Left renal cortex interstitium (tissue), 4 donors: ENCODE measurements around the gene SLC13A4. TPM values are rescaled to one million over a fixed set of nuclear protein-coding genes. Genes with fewer than 3 reads are reported as not detected.
"Not testable (repeated sequence)": the region's sequence is repeated elsewhere in the genome, so short reads cannot be mapped to it uniquely, and the experiment has no call there.

Source experiments
- DNase-seq, 4 donors: peaks; one replicate each; pipeline ENCODE4 v3.0.0-alpha.2; 2013; ENCODE audit warnings: low read depth in 4 of 4, low spot score in 2 of 4, missing footprints in 1 of 4
- polyA plus RNA-seq, 4 donors: library from polyadenylated mRNA; unstranded; fragments of 120-200 nt; gene quantifications; one replicate each; pipeline ENCODE4 v1.2.1, GENCODE V29; 2013; ENCODE audit not compliant: insufficient read length in 4 of 4

Gene SLC13A4
- polyA plus RNA-seq, 4 donors: 0.71 to 7.2 (median 3.6) TPM

DNA sequence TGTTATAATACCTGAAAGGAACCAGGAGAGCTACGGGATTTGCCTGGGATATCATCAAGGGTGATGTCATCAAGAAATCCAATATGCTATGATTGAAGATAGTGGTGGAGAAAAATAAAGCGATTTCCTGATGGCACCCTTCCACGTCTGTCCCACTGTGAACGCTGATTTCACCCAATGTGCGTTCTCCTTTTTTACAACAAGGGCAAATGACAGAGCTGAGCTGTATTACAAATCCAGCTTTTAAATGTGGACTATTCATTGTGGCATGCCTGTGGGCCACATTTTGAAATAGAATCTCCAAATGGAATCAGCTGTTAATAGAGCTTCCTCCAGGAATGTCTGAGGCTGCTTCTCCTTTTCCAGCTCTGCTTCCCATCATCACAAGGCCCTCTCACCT is 23.3 kb downstream of the SLC13A4 start:
- DNase-seq: no peak

DNA sequence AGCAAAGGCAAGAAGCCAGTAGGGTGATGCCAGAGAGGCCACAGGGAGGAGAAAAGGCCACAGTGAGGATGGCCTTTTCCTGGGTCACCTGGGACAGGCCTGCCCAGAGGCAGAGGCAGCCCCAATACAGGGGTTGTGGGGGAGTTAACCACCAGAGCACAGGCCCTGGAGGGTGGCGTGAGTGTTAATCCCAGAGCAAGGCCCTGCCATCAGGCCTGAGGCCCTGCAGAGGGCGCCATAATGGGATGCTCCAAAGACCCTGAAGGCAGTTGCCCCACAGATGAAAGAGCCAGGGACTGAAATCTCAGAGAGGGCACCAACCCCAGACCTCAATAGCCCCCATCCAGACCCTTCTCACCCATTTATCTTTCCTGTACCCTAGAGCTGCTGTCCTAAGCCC is 23.9 kb downstream of the SLC13A4 start:
- DNase-seq: no peak

DNA sequence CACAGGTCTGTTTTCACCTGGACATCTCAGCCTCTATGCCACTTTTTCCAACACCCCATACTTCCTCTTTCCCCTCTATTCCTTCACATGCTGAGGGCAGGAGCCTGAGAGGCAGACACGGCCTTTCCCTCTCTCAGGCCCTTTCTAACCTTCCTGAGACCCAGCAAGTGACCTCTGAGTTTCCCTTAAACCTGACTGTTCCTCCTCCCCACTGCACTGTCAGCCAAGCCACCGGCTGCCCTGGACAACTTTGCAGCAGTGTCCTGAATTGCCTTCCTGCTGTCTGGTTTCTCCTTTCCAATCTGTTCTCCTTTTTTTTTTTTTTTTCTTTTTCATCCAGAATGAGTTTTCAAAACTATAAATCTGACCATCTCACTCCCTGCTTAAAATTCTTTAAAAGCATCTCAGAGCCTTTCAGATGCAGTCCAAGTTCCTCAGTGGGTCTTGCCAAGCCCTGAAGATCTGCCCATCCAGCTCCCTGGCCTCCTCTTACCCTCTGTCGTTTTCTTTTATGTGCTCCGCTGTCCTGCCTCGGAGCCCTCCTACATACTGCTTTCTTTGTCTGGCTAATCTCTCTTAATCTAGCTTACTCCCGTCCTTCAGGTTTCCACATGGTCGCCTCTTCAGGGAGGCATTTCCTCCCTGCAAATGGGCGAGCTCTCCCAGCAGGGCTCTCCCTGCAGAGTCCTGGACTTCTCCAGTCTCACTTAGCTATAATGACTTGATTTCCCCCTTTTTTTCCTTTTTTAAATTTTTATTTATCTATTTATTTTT is 30.5 kb downstream of the SLC13A4 start:
- no peak for DNase-seq

DNA sequence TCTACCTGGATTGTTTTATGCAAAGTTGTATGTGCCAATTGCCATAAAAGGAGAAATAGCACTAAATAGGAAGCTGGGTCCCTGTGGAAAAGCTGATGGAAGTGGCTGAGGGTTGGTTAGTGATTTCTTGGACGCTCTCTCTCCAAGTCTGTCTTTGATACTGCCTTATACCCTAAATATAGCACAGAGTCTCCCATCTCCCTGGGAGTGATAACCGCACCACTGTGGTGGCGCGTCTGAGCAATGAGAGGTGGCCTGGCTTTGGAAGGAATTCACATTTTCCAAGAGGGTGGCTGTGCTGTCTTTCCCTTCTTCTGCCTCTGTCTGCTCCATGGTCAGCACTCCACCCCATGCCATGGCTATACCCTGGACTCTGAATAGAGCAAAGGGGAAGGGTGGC is 34.4 kb downstream of the SLC13A4 start:
- DNase-seq: no peak

DNA sequence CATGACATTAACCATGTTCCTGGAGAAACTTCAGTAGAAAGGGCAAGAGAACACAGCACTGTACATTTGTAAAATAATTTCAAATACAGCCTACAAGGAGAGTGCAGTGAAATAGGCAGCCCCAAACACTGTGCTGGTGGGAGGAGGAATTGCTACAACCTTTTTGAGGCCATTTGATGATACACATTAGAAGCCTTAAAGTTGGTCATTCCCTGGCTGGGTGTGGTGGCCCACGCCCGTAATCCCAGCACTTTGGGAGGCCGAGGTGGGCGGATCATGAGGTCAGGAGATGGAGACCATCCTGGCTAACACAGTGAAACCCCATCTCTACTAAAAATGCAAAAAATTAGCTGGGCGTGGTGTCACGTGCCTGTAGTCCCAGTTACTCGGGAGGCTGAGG is 35.4 kb downstream of the SLC13A4 start:
- not testable (repeated sequence) for DNase-seq

DNA sequence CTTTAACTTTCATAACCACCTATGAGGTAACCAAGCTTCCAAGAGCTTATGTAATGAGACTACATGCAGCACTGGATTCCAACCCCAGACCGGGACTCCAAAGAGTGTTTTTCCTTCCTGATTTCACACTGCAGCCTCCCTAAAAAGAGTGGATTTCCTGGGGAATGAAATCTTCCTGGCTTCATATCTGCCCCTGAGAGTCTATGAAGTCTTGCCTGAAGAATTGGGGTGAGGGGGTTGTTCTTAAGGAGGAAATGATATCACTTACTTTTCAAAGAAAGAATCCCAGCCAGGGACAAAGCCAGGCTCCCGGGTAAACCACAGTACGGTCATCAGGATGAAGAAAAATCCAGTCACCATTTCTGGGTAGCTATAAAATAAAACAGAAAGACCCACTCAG is 35.9 kb downstream of the SLC13A4 start:
- no peak for DNase-seq

DNA sequence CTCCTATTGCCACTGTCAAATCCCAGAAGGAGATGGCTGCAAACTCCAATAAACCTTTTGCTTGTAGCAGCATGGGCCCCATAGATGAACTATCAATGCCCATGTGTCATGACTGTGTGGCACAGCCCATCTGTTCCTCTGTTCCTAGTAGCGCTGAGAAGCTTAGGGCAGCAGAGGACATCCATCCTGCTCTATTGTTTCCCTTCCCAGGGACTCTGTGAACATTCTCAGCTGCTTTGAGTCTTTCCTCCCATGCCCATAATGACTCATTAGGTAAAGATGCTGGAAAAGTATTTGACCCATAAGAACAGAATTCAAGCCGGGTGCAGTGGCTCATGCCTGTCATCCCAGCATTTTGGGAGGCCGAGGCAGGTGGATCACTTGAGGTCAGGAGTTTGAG is 37.4 kb downstream of the SLC13A4 start:
- no peak for DNase-seq

DNA sequence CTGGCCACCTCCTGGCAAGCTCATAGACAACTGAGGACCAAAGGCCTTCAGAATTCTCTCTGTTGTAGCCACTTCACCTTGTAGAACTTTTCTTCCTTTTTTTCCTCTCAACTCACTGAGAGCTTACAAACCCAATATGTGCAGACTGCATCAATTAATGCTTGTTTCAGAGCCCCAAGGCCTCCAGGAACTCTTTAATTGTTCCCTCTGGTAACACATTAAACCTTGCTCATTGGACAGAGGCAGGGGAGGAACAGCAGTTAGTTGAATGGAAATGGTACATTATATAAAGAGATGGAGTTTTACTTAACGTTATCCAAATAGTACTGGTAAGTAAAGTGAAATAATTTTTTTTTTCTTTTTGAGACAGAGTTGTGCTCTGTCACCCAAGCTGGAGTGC is 40.5 kb downstream of the SLC13A4 start:
- DNase-seq: no peak

DNA sequence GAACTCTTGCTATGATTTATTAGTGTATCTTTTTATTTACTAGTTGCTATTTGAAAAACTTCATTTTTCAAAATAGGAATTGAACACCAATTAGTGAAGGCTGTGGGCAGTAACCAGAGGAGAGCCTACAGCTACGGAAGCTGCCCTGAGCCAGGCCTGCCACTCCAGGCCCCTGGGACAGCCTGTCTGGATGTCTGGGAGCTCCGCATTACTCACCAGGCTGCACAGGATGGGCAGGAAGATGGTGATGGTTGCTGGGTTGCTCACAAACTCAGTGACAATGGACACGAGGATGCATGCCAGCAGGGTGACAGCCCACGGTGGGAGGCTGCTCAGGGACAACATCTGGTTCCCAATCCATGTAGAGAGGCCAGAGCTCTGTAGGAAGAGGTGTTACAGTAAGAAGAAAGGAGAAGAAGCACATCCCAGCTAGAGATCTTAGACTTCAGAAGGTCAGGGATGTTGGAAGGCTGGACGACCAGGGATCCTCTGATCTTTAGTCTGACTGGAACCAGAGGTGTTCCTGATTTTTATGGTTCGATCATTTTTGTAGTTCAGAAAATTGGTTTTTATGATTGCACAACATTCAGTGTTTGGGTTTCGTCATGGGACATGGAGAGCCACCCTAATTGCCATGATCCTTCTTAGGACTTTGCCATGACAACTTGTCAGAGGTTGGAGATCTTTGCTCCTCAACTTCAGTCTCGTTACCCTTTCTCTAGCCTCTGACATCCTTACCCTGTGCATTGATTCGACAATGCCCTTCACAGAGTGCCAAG is 42.5 kb downstream of the SLC13A4 start:
- no peak for DNase-seq

DNA sequence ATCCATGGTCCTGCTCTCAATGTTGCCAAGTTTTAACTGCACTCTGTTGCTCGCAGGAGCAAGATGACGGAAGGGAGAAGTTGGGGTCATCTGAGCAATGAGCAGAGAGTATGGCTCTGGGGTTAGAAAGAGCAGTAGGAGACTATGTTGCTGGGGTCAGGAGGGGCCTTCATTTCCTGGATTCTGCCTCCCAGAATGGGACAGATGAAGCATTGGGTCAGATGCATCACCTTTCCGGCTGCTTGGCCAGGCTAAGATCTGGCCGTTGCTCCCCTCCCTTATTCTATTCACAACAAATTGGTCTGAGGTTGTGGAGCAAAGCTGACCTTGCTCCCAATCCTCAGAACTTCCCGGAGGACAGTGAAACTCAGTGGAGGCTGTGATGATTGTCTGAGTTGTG is 43.3 kb downstream of the SLC13A4 start:
- DNase-seq: no peak

DNA sequence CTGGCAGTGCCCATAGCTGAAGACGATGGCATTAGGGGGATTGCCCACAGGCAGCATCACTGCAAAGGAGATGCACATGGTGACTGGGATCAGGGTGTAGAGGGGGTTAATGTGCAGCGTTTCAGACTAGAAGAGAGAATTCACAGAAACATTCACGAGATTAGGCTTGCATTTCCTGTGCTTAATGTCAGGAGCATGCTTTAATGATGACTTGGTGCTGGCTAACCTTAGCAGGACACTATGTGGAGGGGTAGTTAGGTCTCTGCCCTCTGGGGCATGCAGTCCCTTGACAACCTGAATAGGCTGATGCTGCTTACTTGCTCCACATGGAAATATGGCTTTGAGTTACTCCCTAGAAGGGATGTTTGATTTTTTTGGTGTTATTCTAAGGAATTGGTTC is 43.9 kb downstream of the SLC13A4 start:
- no peak for DNase-seq

DNA sequence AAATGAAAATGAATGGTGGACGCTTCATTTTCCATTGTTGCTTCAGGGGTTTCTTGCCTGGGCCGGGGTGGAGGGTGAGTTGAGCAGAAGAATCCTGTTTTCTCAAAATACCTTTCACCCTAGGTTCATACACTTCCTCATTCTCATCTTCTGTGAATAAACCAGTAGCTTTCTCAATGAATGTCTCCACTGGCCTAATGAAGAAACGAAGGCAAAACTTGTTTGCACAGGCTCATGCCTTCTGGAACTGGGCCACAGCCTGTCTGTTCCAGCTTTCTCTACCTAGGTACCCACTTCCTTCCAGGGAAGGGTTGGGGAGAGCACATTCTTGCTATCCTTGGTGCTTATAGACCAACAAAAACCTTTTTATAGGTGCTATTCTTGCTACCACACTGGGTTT is 44.4 kb downstream of the SLC13A4 start:
- DNase-seq: no peak

DNA sequence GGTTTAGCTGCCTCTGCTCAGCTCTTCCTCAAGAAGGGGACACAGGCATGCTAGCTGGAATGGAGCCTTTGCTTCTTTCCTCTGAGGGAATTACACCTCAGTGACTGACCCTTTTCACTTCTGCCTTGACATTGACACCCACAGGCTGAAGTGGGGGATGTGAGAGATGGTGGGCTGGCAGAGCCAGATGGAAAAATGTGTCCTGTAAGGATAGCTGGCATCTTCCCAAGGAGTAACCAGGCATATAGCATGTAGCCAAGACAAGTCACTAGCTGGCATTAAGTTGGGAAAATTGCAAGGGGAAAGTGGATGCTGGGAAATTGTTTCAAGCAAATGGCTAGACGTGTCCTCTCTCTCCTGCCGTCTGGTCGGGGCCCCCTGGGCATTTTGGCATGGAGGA is 45.8 kb downstream of the SLC13A4 start:
- no peak for DNase-seq

DNA sequence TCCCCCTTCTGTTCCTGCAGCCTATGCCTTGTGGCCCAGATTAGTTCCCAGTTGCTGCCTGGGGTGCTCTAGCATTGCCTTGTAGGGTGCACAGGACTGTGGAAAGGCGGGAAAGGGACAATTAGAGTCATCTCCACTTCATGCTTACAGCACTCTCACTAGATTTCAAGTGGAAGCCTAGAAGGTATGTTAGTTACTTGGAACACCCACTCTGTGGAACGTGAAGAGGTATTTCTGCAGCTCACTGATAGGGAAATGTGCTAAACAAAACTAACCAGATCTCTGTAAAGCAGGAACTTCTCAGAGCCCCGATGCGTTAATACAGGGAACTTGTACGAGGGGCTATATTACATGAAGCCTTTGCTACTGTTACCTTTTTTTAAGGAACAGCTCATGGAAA is 46.2 kb downstream of the SLC13A4 start:
- no peak for DNase-seq

DNA sequence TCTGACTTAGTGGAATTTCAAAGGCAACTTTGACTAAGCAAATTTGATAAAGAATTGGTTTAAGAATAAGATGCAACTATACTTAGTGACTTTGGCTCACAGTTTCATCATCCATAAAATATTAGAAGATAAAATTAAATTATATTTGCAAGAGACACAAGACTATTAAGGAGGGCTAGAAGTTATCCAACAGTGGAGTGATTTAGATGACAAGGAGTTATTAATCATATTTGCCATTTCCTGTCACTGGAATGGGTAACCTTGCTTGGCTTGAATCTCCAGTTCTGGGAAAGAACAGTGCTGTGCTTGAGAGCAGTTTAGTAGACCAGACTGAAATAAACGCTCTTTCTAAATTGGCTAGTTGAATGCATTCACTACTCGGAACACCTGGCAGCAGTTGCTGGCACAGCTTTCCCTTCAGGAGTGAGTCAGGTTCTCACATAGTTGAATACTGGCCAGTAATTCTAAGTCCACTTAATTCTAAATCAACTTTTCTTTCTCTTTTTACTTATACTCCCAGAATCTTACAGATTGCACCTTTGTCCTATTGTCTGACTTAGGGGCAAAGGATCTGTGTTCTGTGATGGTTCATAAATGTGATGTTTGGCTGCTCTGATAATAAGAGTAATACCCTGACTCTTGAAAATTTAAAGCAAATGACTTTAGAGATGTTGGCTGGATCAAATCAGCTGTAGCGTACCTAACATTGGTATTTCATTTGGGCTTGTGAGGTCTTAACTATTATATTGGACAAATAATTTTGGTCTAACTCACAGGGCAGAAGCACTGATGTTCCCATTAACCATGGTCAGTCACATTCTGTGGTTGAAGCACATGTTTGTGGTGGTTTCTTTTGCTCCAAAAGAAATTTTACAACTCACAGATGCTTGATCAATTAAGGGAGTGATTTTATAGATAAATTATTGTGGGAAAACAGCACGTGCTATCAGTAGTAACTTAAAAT is 49.1 kb downstream of the SLC13A4 start:
- no peak for DNase-seq

DNA sequence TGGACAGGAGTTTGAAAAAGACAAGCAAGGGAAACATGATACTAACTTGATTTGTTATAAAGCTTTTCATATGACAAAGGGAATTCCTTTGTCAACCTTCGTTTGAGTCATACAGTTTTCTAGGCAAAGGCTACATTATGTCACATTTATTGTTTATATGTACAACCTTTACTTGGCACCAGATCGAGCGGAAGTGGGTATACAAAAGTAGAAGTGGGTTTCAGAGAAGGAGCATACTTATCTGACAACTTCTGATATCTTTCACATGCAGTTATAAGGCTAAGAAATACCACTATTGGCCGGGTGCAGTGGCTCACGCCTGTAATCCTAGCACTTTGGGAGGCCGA is 54.7 kb downstream of the SLC13A4 start:
- no peak for DNase-seq

DNA sequence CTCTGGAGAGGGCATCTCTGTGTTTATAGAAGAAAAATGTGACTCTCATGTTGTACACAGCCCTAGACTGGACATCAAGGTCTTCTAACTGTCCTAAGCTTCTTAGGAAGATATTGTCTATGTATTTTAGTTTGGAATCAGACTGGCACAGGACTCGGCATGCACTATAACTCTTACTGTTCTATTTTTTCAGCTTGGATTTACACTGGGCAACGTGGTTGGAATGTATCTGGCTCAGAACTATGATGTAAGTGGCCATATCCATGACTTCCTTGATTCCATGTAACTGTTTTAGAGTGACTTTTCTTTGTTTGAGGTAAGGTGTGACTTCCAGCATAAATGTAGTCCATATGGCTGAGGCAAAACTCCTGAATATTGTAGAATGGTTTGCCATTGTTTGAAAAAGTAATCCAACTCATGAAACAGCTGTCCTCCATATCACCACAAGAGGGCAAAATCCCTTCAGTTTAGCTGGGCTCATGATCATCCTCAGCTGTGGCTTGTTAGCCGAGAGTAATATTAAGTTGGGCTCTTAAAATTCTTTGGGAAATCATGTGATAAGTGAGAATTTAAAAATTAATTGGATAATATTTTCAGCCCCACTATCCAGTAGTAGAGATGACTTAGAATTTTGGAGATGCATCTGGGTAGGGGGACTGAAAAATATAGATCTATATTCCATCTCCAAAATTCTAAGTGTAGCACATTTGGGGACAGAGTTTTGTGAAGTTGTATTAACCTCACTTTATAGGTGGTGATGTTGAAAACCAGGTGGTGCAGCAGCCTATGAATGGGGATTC is 55.2 kb downstream of the SLC13A4 start:
- DNase-seq: no peak

DNA sequence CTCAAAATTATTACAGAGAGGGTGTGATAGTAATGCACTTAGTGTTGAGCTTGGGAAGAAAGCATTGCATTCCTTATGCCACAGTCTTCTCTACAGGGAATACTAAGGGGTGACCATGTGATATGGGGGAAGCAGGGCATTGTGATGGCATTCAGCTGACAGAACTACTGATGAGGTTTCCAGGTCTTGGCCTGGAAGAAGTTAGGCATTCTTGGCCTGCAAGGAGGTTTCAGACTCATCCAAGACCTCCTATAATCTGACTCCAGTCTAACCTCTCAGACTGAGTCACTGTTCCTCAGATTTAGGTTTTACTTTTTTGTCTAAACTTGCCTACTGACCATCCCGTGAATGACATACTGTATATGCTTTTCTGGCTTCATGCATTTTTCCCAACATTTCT is 57.8 kb downstream of the SLC13A4 start:
- no peak for DNase-seq

DNA sequence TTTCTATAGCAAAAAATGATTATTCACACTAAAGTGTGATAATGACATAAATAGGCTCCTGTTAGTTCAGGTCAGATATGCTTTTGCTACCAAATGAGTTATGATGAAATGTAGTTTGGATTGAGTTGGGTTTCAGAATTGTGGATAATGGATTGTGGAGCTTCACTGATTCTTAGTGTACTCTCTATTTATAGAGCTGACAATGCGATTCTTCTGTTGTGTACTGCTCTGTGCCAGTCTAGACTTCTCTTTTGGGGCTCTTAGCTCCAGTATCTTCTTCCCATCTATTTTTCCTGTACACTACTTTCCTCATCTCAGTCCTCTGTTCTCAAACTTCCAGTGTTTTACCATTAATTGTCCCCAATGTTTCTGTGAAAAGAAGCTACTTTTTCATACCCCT is 58.2 kb downstream of the SLC13A4 start:
- no peak for DNase-seq

DNA sequence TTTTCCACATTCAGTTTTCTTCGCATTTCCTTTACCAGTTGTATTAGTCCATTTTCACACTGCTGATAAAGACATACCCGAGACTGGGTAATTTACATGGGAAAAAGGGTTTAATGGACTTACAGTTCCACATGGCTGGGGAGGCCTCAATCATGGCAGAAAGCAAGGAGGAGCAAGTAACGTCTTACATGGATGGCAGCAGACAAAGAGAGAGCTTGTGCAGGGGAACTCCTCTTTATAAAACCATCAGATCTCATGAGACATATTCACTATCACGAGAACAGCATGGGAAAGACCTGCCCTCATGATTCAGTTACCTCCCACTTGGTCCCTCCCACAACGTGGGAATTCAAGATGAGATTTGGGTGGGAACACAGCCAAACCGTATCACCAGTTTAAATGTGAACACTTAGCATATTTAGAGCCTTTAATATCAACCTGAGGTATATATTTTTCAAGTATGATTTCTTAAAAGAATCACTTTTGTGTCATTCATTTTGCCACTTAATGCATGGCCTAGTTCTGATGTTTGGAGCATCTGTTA is 59.1 kb downstream of the SLC13A4 start:
- DNase-seq: not testable (repeated sequence)
